Measurements from ENCODE around the gene C1orf21.

The C1orf21 gene

GRCh38 chr1:184387069-184387475, 243 bp downstream of the C1orf21 start:
- in situ Hi-C loops (cut with MboI; ENCODE audit: low sequenced_read_pairs), result no loop called here

GRCh38 chr1:184387476-184388318, 868 bp downstream of the C1orf21 start:
- in situ Hi-C loops (cut with MboI; ENCODE audit: low sequenced_read_pairs), result no loop called here

GRCh38 chr1:184388319-184388889, 1.6 kb downstream of the C1orf21 start:
- in situ Hi-C loops (cut with MboI; ENCODE audit: low sequenced_read_pairs), result no loop called here

GRCh38 chr1:184388971-184389370, 2.1 kb downstream of the C1orf21 start:
- in situ Hi-C loops (cut with MboI; ENCODE audit: low sequenced_read_pairs), result no loop called here

- in situ Hi-C loops (cut with MboI; ENCODE audit: low sequenced_read_pairs), result no loop called here
Observed at GRCh38 chr1:184389446-184389845, 2.6 kb downstream of the C1orf21 start.

GRCh38 chr1:184390889-184391288, 4.1 kb downstream of the C1orf21 start:
- in situ Hi-C loops (cut with MboI; ENCODE audit: low sequenced_read_pairs), result no loop called here

GRCh38 chr1:184392067-184392466, 5.2 kb downstream of the C1orf21 start:
- in situ Hi-C loops (cut with MboI; ENCODE audit: low sequenced_read_pairs), result no loop called here

GRCh38 chr1:184392779-184393522, 6.1 kb downstream of the C1orf21 start:
- in situ Hi-C loops (cut with MboI; ENCODE audit: low sequenced_read_pairs), result no loop called here

GRCh38 chr1:184393962-184394361, 7.1 kb downstream of the C1orf21 start:
- in situ Hi-C loops (cut with MboI; ENCODE audit: low sequenced_read_pairs), result no loop called here

- in situ Hi-C loops (cut with MboI; ENCODE audit: low sequenced_read_pairs), result no loop called here
Observed at GRCh38 chr1:184395370-184395769, 8.5 kb downstream of the C1orf21 start.

- in situ Hi-C loops (cut with MboI; ENCODE audit: low sequenced_read_pairs), result no loop called here
Observed at GRCh38 chr1:184395937-184396480, 9.2 kb downstream of the C1orf21 start.

GRCh38 chr1:184399192-184399847, 12.5 kb downstream of the C1orf21 start:
- in situ Hi-C loops (cut with MboI; ENCODE audit: low sequenced_read_pairs), result no loop called here

- in situ Hi-C loops (cut with MboI; ENCODE audit: low sequenced_read_pairs), result no loop called here
Observed at GRCh38 chr1:184403961-184404726, 17.3 kb downstream of the C1orf21 start.

- in situ Hi-C loops (cut with MboI; ENCODE audit: low sequenced_read_pairs), result no loop called here
Observed at GRCh38 chr1:184404727-184405027, 17.8 kb downstream of the C1orf21 start.

- in situ Hi-C loops (cut with MboI; ENCODE audit: low sequenced_read_pairs), result no loop called here
Observed at GRCh38 chr1:184405094-184405800, 18.4 kb downstream of the C1orf21 start.

GRCh38 chr1:184405801-184406142, 18.9 kb downstream of the C1orf21 start:
- in situ Hi-C loops (cut with MboI; ENCODE audit: low sequenced_read_pairs), result no loop called here

- in situ Hi-C loops (cut with MboI; ENCODE audit: low sequenced_read_pairs), result no loop called here
Observed at GRCh38 chr1:184406479-184406878, 19.6 kb downstream of the C1orf21 start.

- in situ Hi-C loops (cut with MboI; ENCODE audit: low sequenced_read_pairs), result no loop called here
Observed at GRCh38 chr1:184407816-184408510, 21.1 kb downstream of the C1orf21 start.

- in situ Hi-C loops (cut with MboI; ENCODE audit: low sequenced_read_pairs), result no loop called here
Observed at GRCh38 chr1:184408580-184408979, 21.8 kb downstream of the C1orf21 start.
